HG02970 (cell line): Measurements from ENCODE around the gene F10.

Experiments used
- ATAC-seq: cut with Tn5 transposase; IDR thresholded peaks from one replicate; pipeline ENCODE4 v1.9.1; 2021; ENCODE audit warnings: mild to moderate bottlenecking, moderate library complexity, moderate number of reproducible peaks; ENCODE audit not compliant: unreplicated experiment, low FRiP score

F10 gene

DNA sequence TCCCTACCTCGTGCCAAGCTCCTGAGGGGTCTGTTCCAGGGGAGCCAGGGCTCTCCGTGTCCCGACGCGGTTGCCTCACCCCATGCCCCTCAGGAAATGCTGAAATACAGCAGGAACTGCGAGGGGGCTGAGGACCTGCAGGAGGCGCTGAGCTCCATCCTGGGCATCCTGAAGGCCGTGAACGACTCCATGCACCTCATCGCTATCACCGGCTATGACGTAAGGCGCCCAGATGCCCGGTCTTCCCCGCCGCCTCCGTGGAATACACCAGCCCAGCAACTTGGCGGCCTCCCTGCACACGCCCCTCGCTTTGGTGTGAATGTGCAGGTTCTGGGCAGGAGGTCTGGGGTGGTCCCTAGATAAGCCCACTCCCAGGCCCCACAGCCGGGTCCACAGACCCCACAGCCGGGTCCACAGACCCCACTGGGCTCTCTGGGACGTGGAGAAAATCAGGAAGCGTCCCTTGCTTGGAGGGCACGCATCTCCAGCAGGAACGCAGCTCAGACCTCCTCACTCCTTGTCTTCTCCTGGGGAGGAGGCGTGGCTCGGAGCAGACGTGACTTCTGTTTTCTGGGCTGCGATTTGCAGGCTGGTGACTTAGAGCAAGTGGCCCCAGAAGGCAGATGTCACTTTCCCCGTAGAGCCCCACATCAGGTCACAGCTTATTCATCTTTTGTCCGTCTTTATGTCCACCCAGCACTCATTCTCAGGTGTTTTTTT is 36.4 kb upstream of the F10 start:
- ATAC-seq = no peak

DNA sequence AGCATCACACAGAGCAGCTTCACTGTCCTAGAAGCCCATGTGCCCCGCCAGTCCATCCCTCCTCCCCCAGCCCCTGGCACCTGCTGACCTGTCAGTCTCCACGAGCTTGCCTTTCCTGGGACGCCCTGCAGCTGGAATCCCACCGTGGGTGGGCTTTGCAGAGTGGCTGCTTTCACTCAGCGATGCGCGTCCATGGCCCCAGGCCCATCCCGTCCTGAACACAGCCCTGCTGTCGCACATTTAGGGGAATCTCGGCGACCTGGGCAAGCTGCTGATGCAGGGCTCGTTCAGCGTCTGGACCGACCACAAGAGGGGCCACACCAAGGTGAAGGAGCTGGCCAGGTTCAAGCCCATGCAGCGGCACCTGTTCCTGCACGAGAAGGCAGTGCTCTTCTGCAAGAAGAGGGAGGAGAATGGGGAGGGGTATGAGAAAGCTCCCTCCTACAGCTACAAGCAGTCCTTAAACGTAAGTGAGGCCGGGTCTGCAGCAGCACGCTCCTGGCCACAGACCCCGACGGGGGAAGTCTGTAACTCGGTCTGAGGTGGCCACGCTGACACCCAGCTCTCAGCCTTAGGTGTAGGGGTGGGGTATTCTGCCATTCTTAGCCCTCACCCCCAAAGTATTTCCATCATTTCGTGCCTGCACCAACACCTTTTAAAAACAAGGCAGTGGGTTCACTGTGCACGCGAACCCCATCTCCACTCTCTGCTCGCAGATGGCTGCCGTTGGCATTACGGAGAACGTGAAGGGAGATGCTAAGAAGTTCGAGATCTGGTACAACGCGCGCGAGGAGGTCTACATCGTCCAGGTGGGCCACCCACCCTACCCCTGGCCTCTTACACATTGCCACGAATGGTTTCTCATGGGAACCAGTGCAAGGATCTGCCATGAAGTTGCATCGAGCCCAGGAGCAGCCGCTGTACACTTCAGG is 35.3 kb upstream of the F10 start:
- no peak for ATAC-seq

DNA sequence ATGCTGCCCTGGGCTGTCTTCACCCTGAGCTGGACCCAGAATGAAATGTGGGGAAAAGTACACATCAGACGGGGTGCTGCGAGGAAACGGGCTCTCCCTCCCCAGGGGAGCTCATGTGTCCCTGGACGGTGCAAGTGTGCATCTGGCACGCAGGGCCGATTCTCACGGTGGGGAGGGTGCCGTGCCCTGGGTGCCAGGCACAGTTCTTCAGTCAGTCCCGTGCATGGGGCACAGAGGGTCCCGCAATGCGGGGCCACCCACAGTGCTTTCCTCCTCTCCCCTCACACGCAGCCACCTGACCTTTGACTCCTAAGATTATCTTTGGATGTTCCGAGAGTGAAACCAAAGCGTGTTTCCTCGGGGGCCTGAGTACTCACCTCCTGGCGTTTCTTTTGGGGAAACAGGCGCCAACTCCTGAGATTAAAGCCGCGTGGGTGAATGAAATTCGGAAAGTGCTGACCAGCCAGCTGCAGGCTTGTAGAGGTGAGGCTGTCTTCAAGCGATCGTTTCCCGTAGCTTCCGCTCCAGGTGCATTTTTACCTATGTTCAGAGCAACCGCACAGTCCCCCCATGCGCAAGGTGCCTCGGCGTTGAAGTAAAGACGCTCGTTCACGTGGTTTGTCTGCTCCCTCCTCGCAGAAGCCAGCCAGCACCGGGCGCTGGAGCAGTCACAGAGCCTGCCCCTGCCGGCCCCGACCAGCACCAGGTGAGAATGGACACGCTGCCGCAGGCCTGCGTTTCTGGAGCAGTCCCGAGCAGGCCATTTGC is 34.5 kb upstream of the F10 start:
- no peak for ATAC-seq

DNA sequence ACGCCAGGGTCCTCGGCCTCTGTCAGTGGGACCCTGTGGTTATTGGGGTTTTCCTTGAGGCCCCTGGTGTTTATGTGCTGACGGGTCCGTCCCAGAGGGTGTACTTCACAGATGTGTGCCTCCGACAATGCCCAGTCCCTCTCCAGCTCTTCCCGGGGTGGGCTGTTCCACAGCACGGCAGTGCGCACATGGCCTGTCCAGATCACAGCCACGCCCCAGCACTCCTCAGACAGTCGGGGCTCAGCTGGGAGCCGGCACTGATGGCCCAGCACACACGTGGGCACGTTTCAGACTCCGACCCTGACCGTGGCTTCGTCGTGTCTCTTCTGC is 33.9 kb upstream of the F10 start:
- ATAC-seq = no peak

GRCh38 chr13:113089693-113090414 is 32.7 kb upstream of the F10 start:
- no peak for ATAC-seq

- no peak for ATAC-seq
Measured at GRCh38 chr13:113090415-113090770, 32.2 kb upstream of the F10 start.

DNA sequence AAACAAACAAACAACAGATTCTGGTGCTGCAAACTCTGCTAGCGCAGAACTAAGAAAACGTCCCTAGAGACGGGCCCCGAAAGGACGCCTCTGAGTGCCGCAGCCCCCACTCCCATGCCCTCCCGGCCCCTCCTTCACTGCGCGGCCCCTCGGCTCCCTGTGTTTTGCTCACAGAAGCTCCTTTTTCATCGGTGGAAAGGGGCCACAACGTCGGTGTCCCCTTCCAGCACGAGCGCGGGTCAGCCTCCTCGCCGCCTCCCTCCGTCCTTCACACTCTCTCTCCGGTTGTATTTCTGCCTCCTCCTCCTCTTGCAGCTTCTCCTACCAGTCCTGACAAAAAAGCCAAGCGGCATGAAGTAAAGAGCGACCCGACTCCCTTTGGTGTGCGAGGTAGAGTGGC is 31.8 kb upstream of the F10 start:
- ATAC-seq = no peak

GRCh38 chr13:113091211-113091771 is 31.3 kb upstream of the F10 start:
- ATAC-seq = no peak

- no peak for ATAC-seq
Measured at GRCh38 chr13:113091891-113092775, 30.5 kb upstream of the F10 start.

DNA sequence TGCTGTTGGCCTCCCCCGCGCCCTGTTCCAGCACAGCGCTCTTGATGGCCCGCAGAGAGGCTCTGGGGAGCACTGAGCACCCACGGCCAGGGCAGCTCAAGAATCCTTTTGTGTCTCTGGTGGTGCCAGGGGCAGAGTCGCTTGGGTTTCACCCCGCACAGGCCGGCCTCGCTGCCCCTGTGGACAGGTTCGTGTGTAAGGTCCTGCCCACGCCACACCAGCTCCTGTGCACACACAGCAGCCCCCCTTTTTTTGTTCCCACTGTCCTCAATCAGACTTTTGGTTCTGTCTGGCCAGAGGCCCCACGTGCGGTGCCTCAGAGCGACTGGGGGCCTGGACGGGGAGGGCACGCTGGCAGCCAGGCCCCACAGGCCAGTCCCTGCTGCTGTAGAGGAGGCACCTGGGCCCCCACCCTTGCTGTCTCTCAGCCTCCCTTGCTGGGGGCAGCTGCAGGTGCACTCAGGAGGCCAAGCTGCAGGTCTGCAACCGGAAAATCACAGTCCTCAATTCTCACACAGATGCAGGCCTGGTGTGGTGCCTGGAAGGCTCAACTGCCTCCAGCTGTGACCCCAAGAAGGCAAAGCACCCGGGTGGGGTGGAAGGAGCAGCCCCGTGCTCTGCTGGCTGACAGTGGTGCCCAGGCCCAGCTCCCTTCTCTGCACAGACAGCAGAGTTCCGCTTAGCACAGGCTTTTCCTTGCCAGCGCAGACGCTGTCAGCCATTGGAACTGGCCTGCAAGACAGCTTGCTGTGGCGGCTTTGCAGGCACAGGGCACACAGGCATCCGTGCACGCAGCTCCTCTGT is 29.6 kb upstream of the F10 start:
- no peak for ATAC-seq

GRCh38 chr13:113093580-113094409 is 28.8 kb upstream of the F10 start:
- no peak for ATAC-seq

DNA sequence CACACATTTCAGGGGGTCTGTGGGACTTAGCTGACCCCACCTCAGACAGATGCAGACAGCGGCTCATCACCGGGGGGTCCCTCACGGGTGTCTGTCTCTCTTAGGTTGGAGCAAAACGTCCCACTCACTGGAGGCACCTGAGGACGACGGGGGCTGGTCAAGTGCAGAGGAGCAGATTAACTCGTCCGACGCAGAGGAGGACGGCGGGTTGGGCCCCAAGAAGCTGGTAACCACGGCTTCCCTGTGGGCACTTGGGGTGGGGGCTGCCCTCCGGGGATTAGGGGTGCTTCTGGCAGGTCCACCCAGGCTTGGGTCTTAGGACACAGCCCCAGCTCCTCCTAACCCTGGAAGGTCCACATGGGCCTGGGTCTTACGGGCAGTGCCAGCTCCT is 28.2 kb upstream of the F10 start:
- ATAC-seq = no peak

- ATAC-seq = no peak
Measured at GRCh38 chr13:113095146-113096051, 27.2 kb upstream of the F10 start.

DNA sequence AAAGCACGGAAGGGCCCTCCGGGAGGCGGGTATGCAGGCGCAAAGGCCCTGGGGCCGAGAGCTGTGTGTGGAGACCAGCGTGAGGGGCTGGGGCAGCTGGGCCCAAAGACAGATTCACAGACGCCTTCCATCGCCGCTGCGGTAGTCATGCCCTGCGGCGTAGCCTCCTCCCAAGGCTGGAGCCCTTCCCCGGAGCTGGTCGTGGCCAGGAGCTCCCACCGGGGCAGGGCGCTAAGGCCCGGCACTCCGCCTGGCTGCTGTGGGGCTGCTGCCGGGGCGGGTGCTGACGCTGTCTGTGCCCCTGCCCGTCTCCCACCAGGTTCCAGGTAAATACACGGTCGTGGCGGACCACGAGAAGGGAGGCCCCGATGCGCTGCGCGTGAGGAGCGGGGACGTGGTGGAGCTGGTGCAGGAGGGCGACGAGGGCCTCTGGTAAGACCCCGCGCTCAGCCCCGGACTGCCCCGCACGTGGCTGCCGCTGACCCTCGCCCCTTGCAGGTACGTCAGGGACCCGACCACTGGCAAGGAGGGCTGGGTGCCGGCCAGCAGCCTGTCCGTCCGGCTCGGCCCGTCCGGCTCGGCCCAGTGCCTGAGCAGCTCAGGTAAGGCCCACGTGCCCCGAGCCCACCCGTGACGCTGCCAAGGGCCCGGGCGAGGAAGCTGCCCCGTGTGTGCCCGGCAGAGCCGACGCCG is 26.4 kb upstream of the F10 start:
- ATAC-seq = no peak

DNA sequence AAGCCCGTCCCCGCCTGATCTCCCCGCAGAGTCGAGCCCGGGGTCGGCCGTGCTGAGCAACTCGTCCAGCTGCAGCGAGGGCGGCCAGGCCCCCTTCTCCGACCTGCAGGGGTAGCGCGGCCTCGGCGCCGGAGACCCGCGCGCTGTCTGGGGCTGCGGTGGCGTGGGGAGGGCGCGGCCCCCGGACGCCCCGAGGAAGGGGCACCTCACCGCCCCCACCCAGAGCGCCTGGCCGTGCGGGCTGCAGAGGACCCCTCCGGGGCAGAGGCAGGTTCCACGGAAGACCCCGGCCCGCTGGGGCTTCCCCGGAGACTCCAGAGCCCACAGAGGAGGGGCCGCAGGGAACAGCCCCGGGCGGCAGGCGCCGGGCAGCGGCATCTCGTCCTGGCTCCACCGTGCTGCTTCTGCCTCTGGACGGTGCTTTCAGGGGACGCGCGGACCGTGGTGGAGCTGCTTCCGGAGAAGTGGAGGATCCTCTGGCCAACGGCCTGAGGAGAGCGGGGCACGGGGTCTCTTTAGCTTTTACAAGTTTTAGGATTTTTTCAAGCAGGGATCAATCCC is 25.8 kb upstream of the F10 start:
- no peak for ATAC-seq

DNA sequence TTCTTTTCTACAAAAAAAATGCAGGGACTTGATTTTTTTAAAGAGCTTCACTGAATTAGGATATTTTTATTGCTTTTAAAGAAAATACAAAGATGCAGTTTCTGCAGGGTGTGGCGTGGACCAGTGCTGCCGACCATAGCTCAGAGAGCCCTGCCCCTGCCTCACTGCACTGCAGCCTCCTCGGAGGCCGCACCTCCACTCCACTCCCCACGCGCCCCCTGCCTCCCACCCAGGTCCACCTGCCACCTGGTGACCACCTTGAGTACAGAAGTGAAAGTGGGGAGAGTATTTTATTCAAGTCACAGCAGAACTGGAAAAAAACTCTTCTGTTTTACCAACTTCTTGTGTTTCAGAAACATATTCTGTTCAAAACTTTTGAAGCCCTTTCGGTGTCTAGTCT is 24.9 kb upstream of the F10 start:
- no peak for ATAC-seq
